Left forelimb (tissue), 1 donor: ENCODE results near the gene MAPK8IP1.

Experiments
- DNase-seq: peaks from one replicate; pipeline ENCODE4 v3.0.0-alpha.2; 2018; ENCODE audit warnings: low spot score

MAPK8IP1 gene

DNA sequence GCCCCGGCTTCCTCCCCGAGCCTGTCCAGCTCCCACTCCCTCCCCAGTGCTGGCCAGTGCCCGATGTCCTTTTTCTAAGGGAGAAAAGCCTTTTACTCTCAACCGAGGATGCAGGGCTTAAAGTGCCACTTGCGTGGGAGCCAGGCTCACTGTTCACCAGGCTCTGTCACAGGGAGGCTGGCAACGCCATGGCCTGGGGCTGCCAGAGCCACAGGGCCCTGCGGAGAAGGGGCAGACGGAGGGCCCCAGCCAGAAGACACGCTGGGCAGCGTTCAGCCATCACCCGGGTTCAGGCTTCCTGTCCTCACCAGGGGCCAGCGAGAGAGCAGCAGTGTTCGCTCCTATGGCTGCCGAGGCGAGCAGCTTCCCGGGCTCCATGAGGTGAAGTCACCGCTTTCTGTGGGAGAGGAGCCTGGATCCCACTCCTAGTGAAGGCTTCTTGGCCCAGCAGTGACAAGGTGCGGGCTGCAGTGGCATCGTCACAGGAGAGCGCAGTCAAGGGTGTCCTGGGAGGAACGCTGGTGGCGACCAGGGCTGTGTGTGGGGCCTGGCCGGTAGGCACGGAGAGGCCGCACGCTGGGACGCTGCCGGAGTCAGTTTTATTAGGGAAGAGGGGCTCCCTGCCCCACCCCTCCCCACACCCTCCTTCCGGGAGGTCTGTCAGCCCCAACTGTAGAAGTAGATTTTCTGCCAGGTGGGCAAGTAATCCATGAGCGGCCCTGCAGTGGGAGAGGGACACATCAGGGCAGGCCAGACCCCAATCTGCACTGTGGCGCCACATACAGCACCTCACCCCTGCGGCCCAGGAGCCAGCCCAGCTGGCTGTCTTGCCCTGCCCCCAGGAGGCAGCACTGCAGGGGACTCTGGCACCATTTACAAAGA, 24.4 kb downstream of the MAPK8IP1 start:
- no peak for DNase-seq

DNA sequence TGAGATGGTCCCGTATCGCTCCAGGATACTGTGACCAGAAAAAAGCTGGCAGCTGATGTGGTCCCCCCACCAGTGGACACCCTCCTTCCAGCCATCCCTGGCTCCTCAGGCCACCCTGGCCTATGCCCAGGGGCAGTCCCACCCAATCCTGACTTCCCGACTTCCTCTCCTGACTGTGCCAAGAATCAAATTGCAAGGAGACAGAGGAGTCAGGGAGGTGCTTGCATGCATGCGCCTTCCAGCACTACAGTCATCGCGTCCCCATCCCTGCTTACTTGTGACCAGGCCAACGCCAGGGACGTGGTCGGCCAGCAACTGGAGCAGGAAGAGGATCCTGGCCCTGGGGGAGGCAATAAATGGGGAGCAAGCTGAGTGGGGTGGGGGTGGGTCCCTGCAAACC, 25.2 kb downstream of the MAPK8IP1 start:
- DNase-seq, result no peak

DNA sequence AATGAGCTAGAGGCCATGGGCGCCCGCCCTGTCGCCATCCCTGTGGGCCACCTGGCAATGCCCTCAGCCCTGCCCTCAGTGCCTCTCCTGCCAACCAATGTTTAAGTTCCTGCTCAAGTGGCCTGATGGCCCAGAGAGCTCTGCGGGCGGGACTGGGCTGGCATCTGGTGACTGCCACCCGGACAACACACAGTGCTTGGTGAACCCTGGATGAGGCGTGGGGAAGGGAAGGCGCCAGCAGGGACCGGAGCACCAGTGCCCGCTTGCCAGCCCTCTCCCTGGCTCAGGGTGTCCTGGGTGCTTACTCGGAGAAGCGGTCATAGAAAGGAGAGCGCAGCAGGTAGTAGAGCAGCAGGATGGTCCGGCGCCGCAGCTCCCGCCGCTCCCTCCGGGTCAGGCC, 28.1 kb downstream of the MAPK8IP1 start:
- no peak for DNase-seq

- no peak for DNase-seq
Observed at GRCh38 chr11:45913942-45914635, 28.6 kb downstream of the MAPK8IP1 start.

GRCh38 chr11:45915446-45915845, 30.0 kb downstream of the MAPK8IP1 start:
- DNase-seq, result no peak

GRCh38 chr11:45917286-45917622, 31.8 kb downstream of the MAPK8IP1 start:
- no peak for DNase-seq

DNA sequence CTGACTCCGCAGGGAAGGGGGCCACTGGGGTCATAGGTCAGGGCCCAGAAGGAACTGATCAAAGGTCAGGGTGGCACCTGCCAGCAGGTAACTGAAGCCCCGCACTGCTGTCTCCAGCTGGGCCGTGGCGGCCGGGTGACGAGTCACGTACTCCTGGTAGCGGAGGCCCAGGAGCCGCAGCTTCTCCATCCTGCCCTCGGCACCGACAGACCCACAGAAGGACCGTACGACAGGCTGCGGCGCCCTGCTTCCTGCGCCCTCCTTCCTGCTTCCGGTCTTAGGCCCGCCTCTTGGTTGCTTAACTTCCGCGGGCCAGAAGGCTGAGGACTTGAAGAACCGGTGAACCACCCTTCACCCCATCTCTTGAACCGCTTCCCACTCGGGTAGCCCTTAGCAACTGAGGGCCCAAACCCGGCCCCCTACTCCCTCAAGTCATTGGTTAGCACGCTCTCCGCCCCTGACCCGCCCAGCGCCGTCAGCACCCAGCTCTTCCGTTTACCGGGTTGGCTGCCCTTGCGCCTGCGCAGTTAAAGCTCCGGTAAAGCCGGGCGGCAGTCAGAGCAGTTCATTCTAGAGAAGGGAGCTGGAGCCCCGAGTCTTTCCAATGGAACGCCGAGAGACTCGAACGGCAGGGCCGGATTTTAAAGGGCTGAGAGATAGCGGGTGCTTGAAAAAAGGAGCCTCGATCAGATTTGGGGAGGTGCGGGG, 32.3 kb downstream of the MAPK8IP1 start, which contains the start of gene PEX16:
Gene PEX16, minus strand, starts transcription at position 255 of the 708 bp plus-strand sequence. Its CDS starts 66 bp downstream, at position 189.
- peak; percentile 97 for DNase-seq

GRCh38 chr11:45918331-45918941, 33.0 kb downstream of the MAPK8IP1 start:
- DNase-seq, result no peak

DNA sequence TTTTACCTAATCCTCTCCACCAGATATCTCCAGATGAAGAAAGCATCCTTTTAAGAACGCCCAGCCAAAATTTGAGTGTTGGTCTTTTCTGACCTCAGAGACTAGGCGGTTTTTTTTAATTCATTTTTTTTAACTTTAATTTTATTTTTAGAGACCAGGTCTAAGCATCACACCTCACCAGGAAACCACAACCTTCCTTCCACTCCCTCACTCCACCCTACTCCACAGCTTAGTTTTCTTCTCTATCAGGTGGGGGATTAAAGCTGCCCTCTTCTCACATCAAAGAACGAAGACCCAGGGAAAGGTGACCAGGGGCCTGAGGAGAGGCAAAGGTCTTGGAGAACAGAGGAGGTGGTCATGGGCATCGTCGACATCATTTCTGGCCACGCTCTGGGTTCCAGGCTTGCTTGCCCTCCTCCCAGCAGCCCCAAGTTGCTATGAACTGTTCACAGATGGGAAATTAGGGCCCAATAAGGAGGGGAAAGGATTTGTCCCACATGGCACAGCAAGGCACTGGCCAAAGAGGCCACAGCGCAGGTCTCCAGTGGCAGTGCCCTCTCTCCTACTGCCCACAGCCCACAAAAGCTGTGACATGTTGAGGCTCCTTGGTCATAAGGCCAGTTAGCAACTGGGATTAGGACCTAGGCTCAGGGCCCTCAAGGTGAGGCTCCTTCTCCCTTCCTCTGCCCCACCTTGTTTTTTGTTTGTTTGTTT, 33.7 kb downstream of the MAPK8IP1 start:
- DNase-seq, result no peak

DNA sequence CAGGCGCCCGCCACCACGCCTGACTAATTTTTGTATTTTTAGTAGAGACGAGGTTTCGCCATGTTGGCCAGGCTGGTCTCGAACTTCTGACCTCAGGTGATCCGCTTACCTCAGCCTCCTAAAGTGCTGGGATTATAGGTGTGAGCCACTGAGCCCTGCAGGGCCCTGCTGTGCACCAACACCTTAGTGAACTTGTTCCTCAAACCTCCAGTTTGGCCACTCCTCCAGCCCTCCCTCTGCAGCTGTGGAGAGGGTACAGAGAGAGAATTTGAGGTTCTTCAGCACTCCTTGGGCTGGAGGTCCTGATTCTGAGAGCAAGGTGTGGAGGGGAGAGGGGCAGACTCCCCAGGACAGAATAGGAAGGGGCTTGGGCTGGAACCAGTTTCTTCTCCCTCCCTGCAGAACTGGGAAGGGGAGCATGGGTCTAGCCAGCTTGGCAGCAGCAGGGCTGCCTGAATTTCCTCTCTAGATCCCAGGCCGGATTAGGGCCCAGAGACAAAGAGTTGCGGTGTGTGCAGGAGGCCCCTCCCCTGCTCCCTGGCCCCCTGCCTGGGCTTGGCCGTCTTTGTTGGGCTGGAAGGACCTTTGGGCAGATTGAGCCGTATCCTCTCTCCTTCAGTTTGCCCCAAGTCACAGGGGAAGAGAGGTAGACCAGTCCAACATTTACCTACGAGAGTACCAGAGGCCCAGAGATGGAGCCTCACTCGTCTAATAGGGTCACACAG, 34.5 kb downstream of the MAPK8IP1 start:
- DNase-seq, result peak; percentile 59

GRCh38 chr11:45920531-45921477, 35.4 kb downstream of the MAPK8IP1 start:
- peak; percentile 38 for DNase-seq

- DNase-seq, result peak; percentile 60
Observed at GRCh38 chr11:45921561-45922424, 36.3 kb downstream of the MAPK8IP1 start.

- peak; percentile 65 for DNase-seq
Observed at GRCh38 chr11:45922425-45923082, 37.1 kb downstream of the MAPK8IP1 start, which contains the start of gene LARGE2. TSS of gene LARGE2 (plus strand) at chr11:45922656. CDS start at chr11:45922883, 227 bp downstream.

- DNase-seq, result peak; percentile 34
Observed at GRCh38 chr11:45924036-45924915, 38.8 kb downstream of the MAPK8IP1 start.

DNA sequence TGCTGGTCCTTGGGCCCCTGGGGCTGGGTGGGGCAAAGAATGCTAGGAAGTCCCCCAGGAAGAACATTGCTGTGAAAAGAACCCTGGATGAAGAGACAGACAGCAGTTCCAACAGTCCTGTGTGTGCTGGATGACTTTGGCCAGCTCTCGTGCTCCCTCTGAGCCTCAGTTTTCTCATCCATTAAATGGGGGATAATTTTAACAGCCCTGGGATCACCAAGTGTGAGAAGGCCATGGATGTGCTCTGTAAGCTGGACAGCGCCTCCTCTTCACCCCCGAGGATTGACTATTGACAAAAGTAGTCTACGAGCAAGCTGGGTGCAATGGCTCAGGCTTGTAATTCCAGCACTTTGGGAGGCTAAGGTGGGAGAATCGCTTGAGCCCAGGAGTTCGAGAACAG, 39.5 kb downstream of the MAPK8IP1 start:
- peak; percentile 41 for DNase-seq

DNA sequence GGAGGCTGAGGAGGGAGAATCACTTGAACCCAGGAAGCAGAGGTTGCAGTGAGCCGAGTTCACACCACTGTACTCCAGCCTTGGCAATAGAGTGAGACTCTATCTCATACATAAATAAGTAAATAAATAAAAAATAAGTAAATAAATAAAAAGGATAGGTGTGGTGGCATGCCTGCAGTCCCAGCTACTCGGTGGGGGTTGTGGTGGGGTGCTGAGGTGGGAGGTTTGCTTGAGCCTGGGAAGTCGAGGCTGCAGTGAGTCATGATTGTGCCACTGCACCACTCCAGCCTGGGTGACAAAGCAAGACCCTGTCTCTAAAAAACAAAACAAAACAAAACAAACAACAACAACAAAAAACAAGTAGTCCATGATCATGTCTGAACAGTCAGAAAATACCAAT, 40.1 kb downstream of the MAPK8IP1 start:
- no peak for DNase-seq

GRCh38 chr11:45926001-45926401, 40.5 kb downstream of the MAPK8IP1 start:
- DNase-seq, result peak; percentile 65
